HL-60 (cell line): ENCODE data around the gene MORN4.

Experiments used
- CTCF ChIP-seq: IDR thresholded peaks from one replicate; pipeline ENCODE4 v1.5.1; 2011; ENCODE audit warnings: low read length, control low read depth, inconsistent platforms; ENCODE audit not compliant: insufficient read depth
- TF ChIP-seq, protein P1 (sequence below): IDR thresholded peaks from 2 replicates; pipeline ENCODE4 v1.6.1; 2012; ENCODE audit warnings: low read depth; ENCODE audit not compliant: insufficient replicate concordance

DNA sequence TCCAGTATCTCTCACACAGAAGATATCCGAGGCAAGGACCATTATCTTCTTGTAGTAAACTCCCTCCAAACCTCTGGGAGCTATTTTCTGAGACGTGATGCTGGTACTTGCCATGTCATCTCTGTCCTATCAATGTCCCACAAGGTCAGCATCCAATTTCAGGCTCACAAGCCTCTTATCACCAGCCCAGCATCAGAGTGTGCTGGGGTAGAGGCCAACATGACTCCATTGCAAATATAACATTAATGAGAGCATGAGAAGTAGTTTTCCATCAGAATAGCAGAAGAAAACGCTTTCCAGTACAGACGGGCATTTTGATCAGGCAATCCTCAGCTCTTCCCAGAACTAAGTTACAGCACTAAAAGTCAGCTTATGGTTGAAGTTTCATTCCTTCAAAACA lies 5.6 kb downstream of the MORN4 start:
- TF ChIP-seq CTCF: no peak
- TF ChIP-seq, protein P1, sequence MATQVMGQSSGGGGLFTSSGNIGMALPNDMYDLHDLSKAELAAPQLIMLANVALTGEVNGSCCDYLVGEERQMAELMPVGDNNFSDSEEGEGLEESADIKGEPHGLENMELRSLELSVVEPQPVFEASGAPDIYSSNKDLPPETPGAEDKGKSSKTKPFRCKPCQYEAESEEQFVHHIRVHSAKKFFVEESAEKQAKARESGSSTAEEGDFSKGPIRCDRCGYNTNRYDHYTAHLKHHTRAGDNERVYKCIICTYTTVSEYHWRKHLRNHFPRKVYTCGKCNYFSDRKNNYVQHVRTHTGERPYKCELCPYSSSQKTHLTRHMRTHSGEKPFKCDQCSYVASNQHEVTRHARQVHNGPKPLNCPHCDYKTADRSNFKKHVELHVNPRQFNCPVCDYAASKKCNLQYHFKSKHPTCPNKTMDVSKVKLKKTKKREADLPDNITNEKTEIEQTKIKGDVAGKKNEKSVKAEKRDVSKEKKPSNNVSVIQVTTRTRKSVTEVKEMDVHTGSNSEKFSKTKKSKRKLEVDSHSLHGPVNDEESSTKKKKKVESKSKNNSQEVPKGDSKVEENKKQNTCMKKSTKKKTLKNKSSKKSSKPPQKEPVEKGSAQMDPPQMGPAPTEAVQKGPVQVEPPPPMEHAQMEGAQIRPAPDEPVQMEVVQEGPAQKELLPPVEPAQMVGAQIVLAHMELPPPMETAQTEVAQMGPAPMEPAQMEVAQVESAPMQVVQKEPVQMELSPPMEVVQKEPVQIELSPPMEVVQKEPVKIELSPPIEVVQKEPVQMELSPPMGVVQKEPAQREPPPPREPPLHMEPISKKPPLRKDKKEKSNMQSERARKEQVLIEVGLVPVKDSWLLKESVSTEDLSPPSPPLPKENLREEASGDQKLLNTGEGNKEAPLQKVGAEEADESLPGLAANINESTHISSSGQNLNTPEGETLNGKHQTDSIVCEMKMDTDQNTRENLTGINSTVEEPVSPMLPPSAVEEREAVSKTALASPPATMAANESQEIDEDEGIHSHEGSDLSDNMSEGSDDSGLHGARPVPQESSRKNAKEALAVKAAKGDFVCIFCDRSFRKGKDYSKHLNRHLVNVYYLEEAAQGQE: no peak
